NT2/D1 (cell line): Measurements from ENCODE around the gene OBSCN.

Experiments
- YY1 ChIP-seq: IDR thresholded peaks from 2 replicates; pipeline ENCODE4 v1.6.1; 2011; ENCODE audit not compliant: insufficient read length, insufficient read depth
- ZNF274 ChIP-seq: IDR thresholded peaks from 2 replicates; pipeline ENCODE4 v1.6.1; 2011; ENCODE audit warnings: mild to moderate bottlenecking, low read depth, low read length

GRCh38 chr1:228411121-228411520 is 203.3 kb downstream of the OBSCN start:
- TF ChIP-seq ZNF274 = no peak
- no peak for TF ChIP-seq YY1
